Measurements from ENCODE around the gene GUCY1A1.

DNA sequence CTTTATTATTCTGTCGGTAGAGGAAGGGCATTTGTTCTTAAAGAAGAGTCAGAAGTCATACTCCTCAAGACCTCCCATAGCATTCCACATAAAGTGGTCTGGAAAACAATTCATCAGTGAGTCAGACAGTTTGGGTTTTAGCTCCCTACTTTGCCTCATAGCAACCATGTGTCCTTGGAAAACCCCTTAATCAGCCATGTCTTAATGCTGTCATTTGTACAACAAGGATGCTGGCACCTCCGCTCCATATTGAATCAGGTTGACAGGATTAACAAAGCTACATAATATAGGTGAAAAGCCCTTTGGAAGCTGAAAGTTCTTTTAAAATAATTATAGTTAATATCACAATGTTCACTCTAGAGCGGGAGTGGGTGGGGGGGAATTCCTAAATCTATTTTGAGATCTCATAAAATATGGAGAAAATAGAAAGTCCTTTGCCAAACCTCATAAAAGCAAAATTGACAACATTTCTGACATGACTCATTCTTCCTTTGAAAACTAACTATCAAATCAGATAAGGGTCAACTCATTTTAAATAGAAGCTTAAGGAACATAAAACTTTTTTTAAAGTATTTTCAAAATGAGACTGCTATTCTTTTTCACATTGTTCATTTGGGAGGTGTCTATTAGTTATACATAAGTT is 37.3 kb upstream of the GUCY1A1 start:
- TF ChIP-seq EP300 (IDR thresholded peaks at IDR 0.05; ENCODE audit: low read depth) (no peak), POLR2A (IDR thresholded peaks at IDR 0.05) (no peak)
- TF ChIP-seq, protein P1, sequence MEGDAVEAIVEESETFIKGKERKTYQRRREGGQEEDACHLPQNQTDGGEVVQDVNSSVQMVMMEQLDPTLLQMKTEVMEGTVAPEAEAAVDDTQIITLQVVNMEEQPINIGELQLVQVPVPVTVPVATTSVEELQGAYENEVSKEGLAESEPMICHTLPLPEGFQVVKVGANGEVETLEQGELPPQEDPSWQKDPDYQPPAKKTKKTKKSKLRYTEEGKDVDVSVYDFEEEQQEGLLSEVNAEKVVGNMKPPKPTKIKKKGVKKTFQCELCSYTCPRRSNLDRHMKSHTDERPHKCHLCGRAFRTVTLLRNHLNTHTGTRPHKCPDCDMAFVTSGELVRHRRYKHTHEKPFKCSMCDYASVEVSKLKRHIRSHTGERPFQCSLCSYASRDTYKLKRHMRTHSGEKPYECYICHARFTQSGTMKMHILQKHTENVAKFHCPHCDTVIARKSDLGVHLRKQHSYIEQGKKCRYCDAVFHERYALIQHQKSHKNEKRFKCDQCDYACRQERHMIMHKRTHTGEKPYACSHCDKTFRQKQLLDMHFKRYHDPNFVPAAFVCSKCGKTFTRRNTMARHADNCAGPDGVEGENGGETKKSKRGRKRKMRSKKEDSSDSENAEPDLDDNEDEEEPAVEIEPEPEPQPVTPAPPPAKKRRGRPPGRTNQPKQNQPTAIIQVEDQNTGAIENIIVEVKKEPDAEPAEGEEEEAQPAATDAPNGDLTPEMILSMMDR (IDR thresholded peaks at IDR 0.05), result no peak
